ENCODE results near the gene CRCP.

- TF ChIP-seq POLR2A (IDR thresholded peaks at IDR 0.05) = no peak
- TF ChIP-seq, protein P1, sequence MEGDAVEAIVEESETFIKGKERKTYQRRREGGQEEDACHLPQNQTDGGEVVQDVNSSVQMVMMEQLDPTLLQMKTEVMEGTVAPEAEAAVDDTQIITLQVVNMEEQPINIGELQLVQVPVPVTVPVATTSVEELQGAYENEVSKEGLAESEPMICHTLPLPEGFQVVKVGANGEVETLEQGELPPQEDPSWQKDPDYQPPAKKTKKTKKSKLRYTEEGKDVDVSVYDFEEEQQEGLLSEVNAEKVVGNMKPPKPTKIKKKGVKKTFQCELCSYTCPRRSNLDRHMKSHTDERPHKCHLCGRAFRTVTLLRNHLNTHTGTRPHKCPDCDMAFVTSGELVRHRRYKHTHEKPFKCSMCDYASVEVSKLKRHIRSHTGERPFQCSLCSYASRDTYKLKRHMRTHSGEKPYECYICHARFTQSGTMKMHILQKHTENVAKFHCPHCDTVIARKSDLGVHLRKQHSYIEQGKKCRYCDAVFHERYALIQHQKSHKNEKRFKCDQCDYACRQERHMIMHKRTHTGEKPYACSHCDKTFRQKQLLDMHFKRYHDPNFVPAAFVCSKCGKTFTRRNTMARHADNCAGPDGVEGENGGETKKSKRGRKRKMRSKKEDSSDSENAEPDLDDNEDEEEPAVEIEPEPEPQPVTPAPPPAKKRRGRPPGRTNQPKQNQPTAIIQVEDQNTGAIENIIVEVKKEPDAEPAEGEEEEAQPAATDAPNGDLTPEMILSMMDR (IDR thresholded peaks at IDR 0.05) = no peak
These were observed 66.7 kb downstream of the CRCP start for GRCh38 chr7:66181329-66181728.
